Mesendoderm (in vitro differentiated cells): ENCODE data around the gene ANKFN1.

Experiments used
- DNase-seq: peaks from one replicate; pipeline ENCODE4 v3.0.0; 2013
- H2AK5ac ChIP-seq: 2 replicates; pipeline ENCODE4 v1.6.1; 2013; ENCODE audit warnings: low read length, inconsistent platforms
- H2BK120ac ChIP-seq: 2 replicates; pipeline ENCODE4 v1.6.1; 2013; ENCODE audit warnings: low read depth, mild to moderate bottlenecking, low read length, moderate library complexity, mixed read lengths
- H2BK15ac ChIP-seq: replicated peaks from 2 replicates; pipeline ENCODE4 v1.6.1; 2013; ENCODE audit warnings: low read depth, mild to moderate bottlenecking, moderate library complexity
- H2BK5ac ChIP-seq: 2 replicates; pipeline ENCODE4 v1.6.1; 2013; ENCODE audit warnings: low read length, inconsistent platforms
- H3K18ac ChIP-seq: 2 replicates; pipeline ENCODE4 v1.6.1; 2013; ENCODE audit warnings: mild to moderate bottlenecking, low read length, mixed read lengths
- H3K23ac ChIP-seq: one replicate; pipeline ENCODE4 v1.6.1; 2013; ENCODE audit warnings: low read length
- H3K27ac ChIP-seq: 2 replicates; pipeline ENCODE4 v1.5.1; 2013; ENCODE audit warnings: low read depth, mild to moderate bottlenecking, inconsistent platforms, low read length, moderate library complexity
- H3K27me3 ChIP-seq: 2 replicates; pipeline ENCODE4 v1.6.1; 2013; ENCODE audit warnings: low read length, control low read depth, mild to moderate bottlenecking, inconsistent platforms; ENCODE audit not compliant: insufficient read depth, poor library complexity
- H3K36me3 ChIP-seq: 2 replicates; pipeline ENCODE4 v1.6.1; 2013; ENCODE audit warnings: low read length, inconsistent platforms; ENCODE audit not compliant: control insufficient read depth, insufficient read depth
- H3K4ac ChIP-seq: one replicate; pipeline ENCODE4 v1.6.1; 2013; ENCODE audit warnings: low read depth, mild to moderate bottlenecking, low read length, moderate library complexity
- H3K4me1 ChIP-seq: 2 replicates; pipeline ENCODE4 v1.6.1; 2013; ENCODE audit warnings: low read depth, low read length, inconsistent platforms; ENCODE audit not compliant: control insufficient read depth
- H3K4me2 ChIP-seq: 2 replicates; pipeline ENCODE4 v1.6.1; 2013; ENCODE audit warnings: low read length
- H3K4me3 ChIP-seq: 2 replicates; pipeline ENCODE4 v1.5.1; 2013; ENCODE audit warnings: mild to moderate bottlenecking, low read length
- H3K56ac ChIP-seq: one replicate; pipeline ENCODE4 v1.6.1; 2013; ENCODE audit warnings: low read length
- H3K79me1 ChIP-seq: 2 replicates; pipeline ENCODE4 v1.6.1; 2013; ENCODE audit warnings: low read length, inconsistent platforms
- H3K79me2 ChIP-seq: 2 replicates; pipeline ENCODE4 v1.6.1; 2013; ENCODE audit warnings: mild to moderate bottlenecking, low read length; ENCODE audit not compliant: control insufficient read depth, insufficient read depth
- H3K9ac ChIP-seq: 2 replicates; pipeline ENCODE4 v1.6.1; 2013; ENCODE audit warnings: low read length, inconsistent platforms
- H4K5ac ChIP-seq: one replicate; pipeline ENCODE4 v1.6.1; 2013; ENCODE audit warnings: low read length
- H4K8ac ChIP-seq: one replicate; pipeline ENCODE4 v1.6.1; 2013; ENCODE audit warnings: low read depth, mild to moderate bottlenecking, control low read depth, low read length, moderate library complexity
- WGBS: extraction: QIAGEN DNeasy Blood & Tissue Kit; methylation state at CpG from one replicate; pipeline ENCODE4 v1.1.7; 2013; ENCODE audit warnings: low lambda C conversion rate, missing lambda C conversion rate; ENCODE audit not compliant: insufficient coverage; ENCODE audit errors: extremely low coverage; 5-methylcytosine and 5-hydroxymethylcytosine counted together

ANKFN1 gene

DNA sequence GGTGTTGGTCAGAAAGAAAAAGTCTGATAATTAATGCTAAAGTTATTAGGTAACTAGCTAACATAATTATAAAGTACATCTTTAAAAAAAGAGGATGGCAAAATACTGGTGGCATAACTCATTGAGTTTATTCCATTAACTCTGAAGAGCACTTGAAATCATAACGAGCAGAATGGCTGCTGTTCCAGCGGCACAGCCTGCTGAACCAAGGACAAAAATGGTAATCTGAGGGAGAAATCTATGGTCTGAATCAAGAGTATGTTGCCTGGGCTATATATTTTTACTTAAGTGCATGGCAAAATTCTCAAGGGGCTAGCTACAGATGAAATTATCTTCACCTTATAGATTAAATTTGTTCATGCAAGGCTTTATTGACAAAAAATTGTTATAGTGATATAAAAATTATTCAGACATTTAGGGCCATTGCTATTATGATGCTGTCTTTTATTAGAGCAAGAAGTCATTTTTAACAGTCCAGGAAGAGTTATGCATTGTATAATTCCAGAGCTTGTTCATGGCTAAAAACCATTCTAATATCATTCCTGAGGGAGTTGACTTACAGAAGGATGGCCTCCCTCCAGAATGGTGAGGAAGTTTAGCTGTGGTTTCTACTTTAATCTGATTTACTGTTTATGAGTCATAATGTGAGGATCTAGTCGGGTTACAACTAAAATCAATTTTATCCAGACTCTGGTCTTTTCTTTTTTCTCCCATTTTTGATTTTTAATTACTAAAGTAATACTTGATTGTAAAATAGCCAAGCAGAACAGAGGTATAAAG is 41.4 kb upstream of the ANKFN1 start:
- no peaks in the 10 kb centered on the region for H3K27me3 ChIP-seq
- WGBS: no CpG with 5 or more reads among the region's 3 CpGs
- no peak for DNase-seq

DNA sequence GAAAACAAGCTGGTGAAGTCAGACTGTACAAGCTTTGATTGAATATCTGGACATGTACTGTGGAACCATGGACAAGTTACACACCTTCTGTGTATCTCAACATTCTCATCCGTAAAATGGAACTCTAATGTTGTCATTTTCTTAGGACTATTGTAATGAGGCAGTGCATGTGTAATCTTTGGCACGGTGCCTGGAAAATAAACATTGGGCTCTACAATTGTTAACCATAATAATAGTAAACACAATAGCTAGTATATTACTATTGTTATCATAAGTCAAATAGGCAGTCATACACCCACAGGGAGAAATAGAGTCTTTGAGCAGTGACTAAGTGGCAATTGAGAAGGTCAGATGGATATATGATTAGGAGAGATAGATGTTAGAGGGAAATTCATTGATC is 39.8 kb upstream of the ANKFN1 start:
- Histone ChIP-seq H3K79me2 (no peaks in the 10 kb centered on the region), H3K18ac (no peak overlapping the region), H3K79me1 (no peaks in the 10 kb centered on the region), H3K4me1 (no peaks in the 10 kb centered on the region), H2BK5ac (no peak overlapping the region), H4K8ac (no peak overlapping the region), H2AK5ac (no peak overlapping the region), H2BK15ac (no peak overlapping the region), H3K4me2 (no peak overlapping the region), H3K27ac (no peak overlapping the region), H3K56ac (no peak overlapping the region), H3K23ac (no peak overlapping the region), H3K4ac (no peak overlapping the region), H3K27me3 (no peaks in the 10 kb centered on the region), H3K9ac (no peak overlapping the region), H3K36me3 (no peaks in the 10 kb centered on the region), H3K4me3 (no peak overlapping the region), H4K5ac (no peak overlapping the region), H2BK120ac (no peak overlapping the region)
- no peak for DNase-seq
- WGBS: no CpG with 5 or more reads among the region's 2 CpGs

More for the DNA sequence above, 41.4 kb upstream of the ANKFN1 start:
- Histone ChIP-seq H3K23ac (no peak overlapping the region), H2BK5ac (no peak overlapping the region), H2AK5ac (no peak overlapping the region), H3K27ac (no peak overlapping the region), H3K4ac (no peak overlapping the region), H3K56ac (no peak overlapping the region), H2BK120ac (no peak overlapping the region), H3K4me1 (no peaks in the 10 kb centered on the region), H3K79me1 (no peaks in the 10 kb centered on the region), H3K4me2 (no peak overlapping the region), H3K79me2 (no peaks in the 10 kb centered on the region), H3K4me3 (no peak overlapping the region), H2BK15ac (no peak overlapping the region), H4K8ac (no peak overlapping the region), H3K36me3 (no peaks in the 10 kb centered on the region), H3K9ac (no peak overlapping the region), H3K18ac (no peak overlapping the region), H4K5ac (no peak overlapping the region)

DNA sequence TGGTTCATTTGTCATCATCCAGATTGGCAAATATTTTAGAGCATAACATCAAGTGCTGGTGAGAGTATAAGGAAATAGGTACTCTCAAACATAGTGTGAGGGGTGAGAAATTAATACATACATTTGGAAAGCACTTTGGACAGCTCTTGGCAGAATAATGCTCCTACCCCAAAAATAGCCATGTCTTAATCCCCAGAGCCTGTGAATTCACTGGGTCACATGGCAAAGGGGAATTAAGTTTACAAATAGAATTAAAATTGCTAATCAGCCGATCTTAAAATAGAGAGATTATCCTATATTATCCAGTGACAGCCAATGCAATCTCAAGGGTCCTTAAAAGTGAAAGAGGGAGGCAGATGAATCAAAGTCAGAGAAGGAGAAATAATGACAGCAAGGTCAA is 38.8 kb upstream of the ANKFN1 start:
- Histone ChIP-seq H3K4ac (no peak overlapping the region), H4K8ac (no peak overlapping the region), H2BK5ac (no peak overlapping the region), H3K27ac (no peak overlapping the region), H3K79me1 (no peaks in the 10 kb centered on the region), H3K23ac (no peak overlapping the region), H2BK15ac (no peak overlapping the region), H3K9ac (no peak overlapping the region), H3K36me3 (no peaks in the 10 kb centered on the region), H3K18ac (no peak overlapping the region), H3K27me3 (no peaks in the 10 kb centered on the region), H3K4me3 (no peak overlapping the region), H3K4me1 (no peaks in the 10 kb centered on the region), H2AK5ac (no peak overlapping the region), H4K5ac (no peak overlapping the region), H2BK120ac (no peak overlapping the region), H3K79me2 (no peaks in the 10 kb centered on the region), H3K4me2 (no peak overlapping the region), H3K56ac (no peak overlapping the region)
- DNase-seq: no peak
- WGBS: no CpG with 5 or more reads among the region's 1 CpG

DNA sequence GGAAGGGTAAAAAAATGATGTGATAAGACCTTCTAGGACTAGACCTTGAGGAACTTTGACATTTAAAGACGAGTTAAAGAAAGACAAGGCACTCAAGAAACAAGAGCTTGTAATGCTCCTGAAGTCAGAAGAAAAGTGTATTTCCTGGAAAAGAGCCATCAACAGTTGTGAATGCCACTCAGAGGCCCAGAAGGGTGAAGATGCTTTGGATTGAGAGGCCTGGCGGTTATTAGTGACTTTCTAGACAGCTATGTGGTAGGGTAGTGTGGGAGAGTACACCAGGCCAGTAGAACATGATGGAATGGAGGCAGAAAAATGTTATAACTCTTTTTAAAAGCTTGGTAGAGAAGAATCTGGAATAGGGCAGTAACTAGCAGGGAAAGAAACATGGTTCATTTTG is 34.1 kb upstream of the ANKFN1 start:
- H3K9ac ChIP-seq: no peak overlapping the region
- WGBS: no CpG with 5 or more reads among the region's 2 CpGs

DNA sequence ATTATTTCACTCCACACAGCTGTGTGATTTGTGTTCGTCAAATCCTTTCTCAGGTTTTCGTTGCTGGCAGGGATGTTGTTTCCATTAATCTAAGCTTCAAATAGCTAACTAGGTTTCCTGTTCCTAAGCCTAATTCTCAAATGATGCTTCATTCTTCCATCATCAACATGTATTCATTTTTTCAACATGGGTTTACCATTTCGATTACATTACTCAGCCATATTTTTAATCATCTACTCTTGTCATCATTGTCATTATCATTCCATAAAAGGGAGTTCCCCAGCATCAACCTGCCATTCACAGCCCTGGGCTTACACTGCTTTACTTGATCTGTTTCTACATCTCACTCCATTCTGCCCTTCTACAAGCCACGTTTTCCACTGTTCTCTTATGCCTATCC is 33.3 kb upstream of the ANKFN1 start:
- no peaks in the 10 kb centered on the region for H3K4me1 ChIP-seq
- no peaks in the 10 kb centered on the region for H3K36me3 ChIP-seq
- no peak overlapping the region for H3K4me3 ChIP-seq
- no peaks in the 10 kb centered on the region for H3K79me1 ChIP-seq
- WGBS: no CpG with 5 or more reads among the region's 4 CpGs
- no peak overlapping the region for H4K5ac ChIP-seq
- peak overlapping the region; percentile 32 for H3K56ac ChIP-seq
- H2BK120ac ChIP-seq: no peak overlapping the region
- H4K8ac ChIP-seq: no peak overlapping the region
- H2BK5ac ChIP-seq: no peak overlapping the region
- no peaks in the 10 kb centered on the region for H3K27me3 ChIP-seq
- H3K23ac ChIP-seq: no peak overlapping the region
- no peak overlapping the region for H3K9ac ChIP-seq
- no peak overlapping the region for H3K18ac ChIP-seq
- no peaks in the 10 kb centered on the region for H3K79me2 ChIP-seq
- H2AK5ac ChIP-seq: no peak overlapping the region
- H2BK15ac ChIP-seq: no peak overlapping the region
- no peak overlapping the region for H3K27ac ChIP-seq
- DNase-seq: no peak
- no peak overlapping the region for H3K4ac ChIP-seq
- no peak overlapping the region for H3K4me2 ChIP-seq

More for the DNA sequence above, 34.1 kb upstream of the ANKFN1 start:
- no peak overlapping the region for H2BK15ac ChIP-seq
- no peak overlapping the region for H3K4me2 ChIP-seq
- no peaks in the 10 kb centered on the region for H3K79me1 ChIP-seq
- no peak overlapping the region for H2AK5ac ChIP-seq
- no peak overlapping the region for H3K23ac ChIP-seq
- H2BK5ac ChIP-seq: no peak overlapping the region
- no peak overlapping the region for H3K56ac ChIP-seq
- no peak overlapping the region for H4K5ac ChIP-seq
- no peak overlapping the region for H2BK120ac ChIP-seq
- no peak overlapping the region for H3K4me3 ChIP-seq
- H3K4ac ChIP-seq: no peak overlapping the region
- no peaks in the 10 kb centered on the region for H3K27me3 ChIP-seq
- no peaks in the 10 kb centered on the region for H3K79me2 ChIP-seq
- H3K4me1 ChIP-seq: no peaks in the 10 kb centered on the region
- H4K8ac ChIP-seq: no peak overlapping the region
- DNase-seq: no peak
- H3K18ac ChIP-seq: no peak overlapping the region
- H3K27ac ChIP-seq: no peak overlapping the region
- H3K36me3 ChIP-seq: no peaks in the 10 kb centered on the region
